Measurements from ENCODE around the gene TMEM101.
A peak's percentile ranks its signal among the peaks of the same experiment; 100 is the strongest.

Gene TMEM101

GRCh38 chr17:43995150-43995471 is 19.7 kb downstream of the TMEM101 start:
- Histone ChIP-seq H3K9me3 (ENCODE audit: low read length) (no peaks in the 10 kb centered on the region), H3K27ac (ENCODE audit: low read depth, low read length) (no peak overlapping the region), H3K4me1 (ENCODE audit: insufficient read depth, low read length) (peaks cover 6% of the 10 kb centered on the region), H3K9ac (ENCODE audit: low read length) (no peak overlapping the region), H3K27me3 (ENCODE audit: control insufficient read depth in 1 of 2, insufficient read depth in 2 of 2, low read length in 2 of 2) (peaks cover 0 to 24% of the 10 kb centered on the region in 2 donors), H3K36me3 (ENCODE audit: insufficient read depth, low read length) (no peaks in the 10 kb centered on the region), H3K4me3 (ENCODE audit: low read depth in 1 of 2, low read length in 2 of 2) (peak overlapping the region in 1 of 2 donors; percentile 20)

GRCh38 chr17:43994272-43995149 is 20.3 kb downstream of the TMEM101 start:
- H3K27me3 ChIP-seq (ENCODE audit: control insufficient read depth in 1 of 2, insufficient read depth in 2 of 2, low read length in 2 of 2) = peaks cover 0 to 24% of the 10 kb centered on the region in 2 donors
- no peak overlapping the region for H3K27ac ChIP-seq (ENCODE audit: low read depth, low read length)
- H3K9ac ChIP-seq (ENCODE audit: low read length) = no peak overlapping the region
- H3K4me3 ChIP-seq (ENCODE audit: low read depth in 1 of 2, low read length in 2 of 2) = peak overlapping the region in 1 of 2 donors; percentile 20
- H3K36me3 ChIP-seq (ENCODE audit: insufficient read depth, low read length) = no peaks in the 10 kb centered on the region
- no peaks in the 10 kb centered on the region for H3K9me3 ChIP-seq (ENCODE audit: low read length)
- H3K4me1 ChIP-seq (ENCODE audit: insufficient read depth, low read length) = peaks cover 6% of the 10 kb centered on the region

GRCh38 chr17:43992641-43993040 is 22.1 kb downstream of the TMEM101 start:
- Histone ChIP-seq H3K36me3 (ENCODE audit: insufficient read depth, low read length) (no peaks in the 10 kb centered on the region), H3K27me3 (ENCODE audit: control insufficient read depth in 1 of 2, insufficient read depth in 2 of 2, low read length in 2 of 2) (peaks cover 0 to 24% of the 10 kb centered on the region in 2 donors), H3K9me3 (ENCODE audit: low read length) (no peaks in the 10 kb centered on the region), H3K4me3 (ENCODE audit: low read depth in 1 of 2, low read length in 2 of 2) (no peak overlapping the region), H3K27ac (ENCODE audit: low read depth, low read length) (no peak overlapping the region), H3K4me1 (ENCODE audit: insufficient read depth, low read length) (peaks cover 6% of the 10 kb centered on the region), H3K9ac (ENCODE audit: low read length) (no peak overlapping the region)

GRCh38 chr17:43988301-43988700 is 26.5 kb downstream of the TMEM101 start:
- Histone ChIP-seq H3K4me1 (ENCODE audit: insufficient read depth, low read length) (peaks cover 4% of the 10 kb centered on the region), H3K27ac (ENCODE audit: low read depth, low read length) (no peak overlapping the region), H3K36me3 (ENCODE audit: insufficient read depth, low read length) (no peaks in the 10 kb centered on the region), H3K9ac (ENCODE audit: low read length) (no peak overlapping the region), H3K9me3 (ENCODE audit: low read length) (no peaks in the 10 kb centered on the region), H3K27me3 (ENCODE audit: control insufficient read depth in 1 of 2, insufficient read depth in 2 of 2, low read length in 2 of 2) (peaks cover 3 to 19% of the 10 kb centered on the region in 2 donors), H3K4me3 (ENCODE audit: low read depth in 1 of 2, low read length in 2 of 2) (no peak overlapping the region)

GRCh38 chr17:43987131-43988021 is 27.4 kb downstream of the TMEM101 start:
- Histone ChIP-seq H3K9me3 (ENCODE audit: low read length) (no peaks in the 10 kb centered on the region), H3K4me3 (ENCODE audit: low read depth in 1 of 2, low read length in 2 of 2) (no peak overlapping the region), H3K9ac (ENCODE audit: low read length) (no peak overlapping the region), H3K36me3 (ENCODE audit: insufficient read depth, low read length) (no peaks in the 10 kb centered on the region), H3K27me3 (ENCODE audit: control insufficient read depth in 1 of 2, insufficient read depth in 2 of 2, low read length in 2 of 2) (peaks cover 7 to 28% of the 10 kb centered on the region in 2 donors), H3K27ac (ENCODE audit: low read depth, low read length) (no peak overlapping the region), H3K4me1 (ENCODE audit: insufficient read depth, low read length) (peaks cover 5% of the 10 kb centered on the region)

GRCh38 chr17:43986225-43986981 is 28.4 kb downstream of the TMEM101 start:
- no peaks in the 10 kb centered on the region for H3K36me3 ChIP-seq (ENCODE audit: insufficient read depth, low read length)
- H3K27me3 ChIP-seq (ENCODE audit: control insufficient read depth in 1 of 2, insufficient read depth in 2 of 2, low read length in 2 of 2) = peaks cover 14 to 34% of the 10 kb centered on the region in 2 donors
- peaks cover 5% of the 10 kb centered on the region for H3K4me1 ChIP-seq (ENCODE audit: insufficient read depth, low read length)
- no peaks in the 10 kb centered on the region for H3K9me3 ChIP-seq (ENCODE audit: low read length)
- no peak overlapping the region for H3K9ac ChIP-seq (ENCODE audit: low read length)
- H3K4me3 ChIP-seq (ENCODE audit: low read depth in 1 of 2, low read length in 2 of 2) = no peak overlapping the region
- H3K27ac ChIP-seq (ENCODE audit: low read depth, low read length) = no peak overlapping the region

- Histone ChIP-seq H3K27me3 (ENCODE audit: control insufficient read depth in 1 of 2, insufficient read depth in 2 of 2, low read length in 2 of 2) (peaks cover 14 to 34% of the 10 kb centered on the region in 2 donors), H3K27ac (ENCODE audit: low read depth, low read length) (no peak overlapping the region), H3K9ac (ENCODE audit: low read length) (no peak overlapping the region), H3K4me3 (ENCODE audit: low read depth in 1 of 2, low read length in 2 of 2) (no peak overlapping the region), H3K4me1 (ENCODE audit: insufficient read depth, low read length) (peaks cover 5% of the 10 kb centered on the region), H3K36me3 (ENCODE audit: insufficient read depth, low read length) (no peaks in the 10 kb centered on the region), H3K9me3 (ENCODE audit: low read length) (no peaks in the 10 kb centered on the region)
These were observed 30.2 kb downstream of the TMEM101 start for GRCh38 chr17:43984521-43984920.

- no peak overlapping the region for H3K9ac ChIP-seq (ENCODE audit: low read length)
- peaks cover 5% of the 10 kb centered on the region for H3K4me1 ChIP-seq (ENCODE audit: insufficient read depth, low read length)
- peaks cover 14 to 34% of the 10 kb centered on the region in 2 donors for H3K27me3 ChIP-seq (ENCODE audit: control insufficient read depth in 1 of 2, insufficient read depth in 2 of 2, low read length in 2 of 2)
- peak overlapping the region in 1 of 2 donors; percentile 38 for H3K4me3 ChIP-seq (ENCODE audit: low read depth in 1 of 2, low read length in 2 of 2)
- H3K9me3 ChIP-seq (ENCODE audit: low read length) = no peaks in the 10 kb centered on the region
- no peak overlapping the region for H3K27ac ChIP-seq (ENCODE audit: low read depth, low read length)
- H3K36me3 ChIP-seq (ENCODE audit: insufficient read depth, low read length) = no peaks in the 10 kb centered on the region
These were observed 31.0 kb downstream of the TMEM101 start for GRCh38 chr17:43983515-43984411.

GRCh38 chr17:43983196-43983514 is 31.6 kb downstream of the TMEM101 start:
- Histone ChIP-seq H3K4me3 (ENCODE audit: low read depth in 1 of 2, low read length in 2 of 2) (no peak overlapping the region), H3K27me3 (ENCODE audit: control insufficient read depth in 1 of 2, insufficient read depth in 2 of 2, low read length in 2 of 2) (peaks cover 14 to 34% of the 10 kb centered on the region in 2 donors), H3K36me3 (ENCODE audit: insufficient read depth, low read length) (no peaks in the 10 kb centered on the region), H3K27ac (ENCODE audit: low read depth, low read length) (no peak overlapping the region), H3K4me1 (ENCODE audit: insufficient read depth, low read length) (peaks cover 5% of the 10 kb centered on the region), H3K9me3 (ENCODE audit: low read length) (no peaks in the 10 kb centered on the region), H3K9ac (ENCODE audit: low read length) (no peak overlapping the region)

GRCh38 chr17:43982171-43982570 is 32.6 kb downstream of the TMEM101 start:
- Histone ChIP-seq H3K4me1 (ENCODE audit: insufficient read depth, low read length) (peaks cover 5% of the 10 kb centered on the region), H3K9me3 (ENCODE audit: low read length) (no peaks in the 10 kb centered on the region), H3K36me3 (ENCODE audit: insufficient read depth, low read length) (no peaks in the 10 kb centered on the region), H3K27me3 (ENCODE audit: control insufficient read depth in 1 of 2, insufficient read depth in 2 of 2, low read length in 2 of 2) (peaks cover 14 to 34% of the 10 kb centered on the region in 2 donors), H3K27ac (ENCODE audit: low read depth, low read length) (no peak overlapping the region), H3K9ac (ENCODE audit: low read length) (no peak overlapping the region), H3K4me3 (ENCODE audit: low read depth in 1 of 2, low read length in 2 of 2) (no peak overlapping the region)
